ENCODE data around the gene ZNF518A. TPM values are rescaled to one million over a fixed set of nuclear protein-coding genes. Genes with fewer than 3 reads are reported as not detected.

The ZNF518A gene, protein sequence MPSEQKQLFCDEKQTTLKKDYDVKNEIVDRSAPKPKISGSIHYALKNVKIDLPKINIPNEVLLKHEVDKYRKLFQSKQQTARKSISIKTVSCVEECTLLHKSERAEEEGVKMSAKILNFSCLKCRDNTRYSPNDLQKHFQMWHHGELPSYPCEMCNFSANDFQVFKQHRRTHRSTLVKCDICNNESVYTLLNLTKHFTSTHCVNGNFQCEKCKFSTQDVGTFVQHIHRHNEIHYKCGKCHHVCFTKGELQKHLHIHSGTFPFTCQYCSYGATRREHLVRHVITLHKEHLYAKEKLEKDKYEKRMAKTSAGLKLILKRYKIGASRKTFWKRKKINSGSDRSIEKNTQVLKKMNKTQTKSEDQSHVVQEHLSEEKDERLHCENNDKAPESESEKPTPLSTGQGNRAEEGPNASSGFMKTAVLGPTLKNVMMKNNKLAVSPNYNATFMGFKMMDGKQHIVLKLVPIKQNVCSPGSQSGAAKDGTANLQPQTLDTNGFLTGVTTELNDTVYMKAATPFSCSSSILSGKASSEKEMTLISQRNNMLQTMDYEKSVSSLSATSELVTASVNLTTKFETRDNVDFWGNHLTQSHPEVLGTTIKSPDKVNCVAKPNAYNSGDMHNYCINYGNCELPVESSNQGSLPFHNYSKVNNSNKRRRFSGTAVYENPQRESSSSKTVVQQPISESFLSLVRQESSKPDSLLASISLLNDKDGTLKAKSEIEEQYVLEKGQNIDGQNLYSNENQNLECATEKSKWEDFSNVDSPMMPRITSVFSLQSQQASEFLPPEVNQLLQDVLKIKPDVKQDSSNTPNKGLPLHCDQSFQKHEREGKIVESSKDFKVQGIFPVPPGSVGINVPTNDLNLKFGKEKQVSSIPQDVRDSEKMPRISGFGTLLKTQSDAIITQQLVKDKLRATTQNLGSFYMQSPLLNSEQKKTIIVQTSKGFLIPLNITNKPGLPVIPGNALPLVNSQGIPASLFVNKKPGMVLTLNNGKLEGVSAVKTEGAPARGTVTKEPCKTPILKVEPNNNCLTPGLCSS (N-terminal part only)
- 51.2 TPM for total RNA-seq

GRCh38 chr10:96129387-96130325, at the start of gene ZNF518A:
Gene ZNF518A (plus strand): TSS chr10:96130297. CDS start chr10:96156323, 26,026 bp downstream.
- DNase-seq, result peak; percentile 98

GRCh38 chr10:96082153-96082552, 47.9 kb upstream of the ZNF518A start:
- no peak for DNase-seq

DNA sequence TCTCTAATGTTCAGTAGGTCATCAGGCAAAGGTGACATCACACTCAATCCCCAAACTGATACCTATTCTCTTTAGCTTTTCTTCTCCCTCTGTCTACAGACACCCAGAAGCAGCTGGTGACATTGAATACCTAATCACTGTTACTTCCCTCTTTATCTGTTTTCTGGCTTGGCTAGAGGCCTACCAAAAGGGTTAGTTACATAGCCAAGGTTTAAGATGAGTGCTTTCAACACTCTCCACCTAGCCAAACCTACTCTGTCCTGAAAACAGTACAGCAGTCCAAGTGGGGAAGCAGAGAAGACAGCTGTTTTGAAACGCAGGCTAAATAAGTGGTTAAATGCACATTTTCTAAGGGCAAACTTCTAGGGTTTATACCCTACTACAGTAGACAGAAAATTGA, 47.3 kb upstream of the ZNF518A start:
- DNase-seq, result no peak

DNA sequence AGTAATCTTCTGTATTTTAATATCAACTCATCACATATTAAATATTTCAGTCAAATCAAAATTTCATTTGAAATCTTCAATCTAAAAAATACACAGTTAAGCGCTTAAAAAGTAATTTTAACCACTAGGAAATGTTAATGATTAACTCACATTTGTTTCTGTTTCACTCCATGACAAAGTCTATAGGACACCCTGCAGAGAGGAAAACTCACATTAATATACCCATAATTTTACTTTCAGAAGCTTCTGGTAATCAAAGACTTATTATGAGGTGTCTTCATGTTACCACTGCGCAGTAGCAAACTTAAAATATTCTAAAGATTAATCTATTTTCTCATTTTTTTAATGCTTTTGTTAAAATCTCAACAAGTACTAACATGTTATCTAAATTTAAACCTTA, 41.0 kb upstream of the ZNF518A start:
- no peak for DNase-seq

GRCh38 chr10:96089670-96090462, 40.2 kb upstream of the ZNF518A start:
- peak; percentile 98 for DNase-seq

DNA sequence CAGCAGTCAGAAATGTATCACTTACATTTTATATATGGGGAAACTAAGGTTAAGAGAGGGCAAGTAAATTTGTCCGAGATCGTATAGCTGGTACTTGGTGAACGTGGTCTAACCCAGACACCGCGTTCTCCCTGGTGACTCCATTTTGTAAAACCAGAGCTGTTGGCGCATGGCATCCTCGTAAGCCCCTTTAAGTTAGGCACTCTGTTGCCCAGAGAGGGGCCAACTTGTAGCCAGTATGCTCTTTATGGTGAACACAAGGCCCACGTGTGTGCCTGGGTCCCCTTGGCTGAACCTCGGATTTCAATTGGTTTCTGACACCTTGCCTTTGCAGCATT, 39.7 kb upstream of the ZNF518A start:
- no peak for DNase-seq

GRCh38 chr10:96092999-96093767, 36.9 kb upstream of the ZNF518A start:
- no peak for DNase-seq

DNA sequence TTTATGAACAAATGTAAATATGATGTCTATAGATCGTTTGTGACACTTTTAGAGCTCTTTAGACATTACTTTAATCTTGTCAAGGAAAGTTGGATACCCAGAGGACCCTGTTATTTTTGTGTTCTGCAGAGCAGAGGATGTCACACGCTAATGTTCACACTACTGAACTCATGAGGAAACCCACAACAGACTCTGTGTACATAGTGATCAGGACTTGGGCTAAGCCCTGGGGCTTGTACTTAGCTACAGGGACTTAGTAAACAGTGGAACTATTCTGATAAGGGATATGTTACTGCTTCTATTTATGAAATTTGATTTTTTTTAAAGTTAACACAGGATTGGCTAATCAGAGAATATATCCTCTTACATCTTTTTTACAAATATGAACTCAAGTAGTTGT, 36.1 kb upstream of the ZNF518A start:
- DNase-seq, result no peak

- no peak for DNase-seq
Measured at GRCh38 chr10:96096958-96097357, 33.1 kb upstream of the ZNF518A start.

- DNase-seq, result no peak
Measured at GRCh38 chr10:96097865-96098264, 32.2 kb upstream of the ZNF518A start.

DNA sequence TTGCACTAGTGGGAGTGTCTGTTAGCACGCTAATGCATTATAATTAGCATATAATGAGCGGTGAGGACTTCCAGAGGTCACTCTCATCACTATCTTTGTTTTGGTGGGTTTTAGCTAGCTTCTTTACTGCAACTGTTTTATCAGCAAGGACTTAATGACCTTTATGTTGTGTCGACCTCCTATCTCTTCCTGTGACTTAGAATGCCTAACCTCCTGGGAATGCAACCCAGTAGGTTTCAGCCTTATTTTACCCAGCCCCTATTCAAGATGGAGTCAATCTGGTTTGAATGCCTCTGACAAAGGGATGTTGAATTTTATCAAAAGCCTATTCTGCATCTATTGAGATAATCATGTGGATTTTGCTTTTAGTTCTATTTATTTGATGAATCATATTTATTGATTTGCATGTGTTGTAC, 22.5 kb upstream of the ZNF518A start:
- DNase-seq, result no peak

DNA sequence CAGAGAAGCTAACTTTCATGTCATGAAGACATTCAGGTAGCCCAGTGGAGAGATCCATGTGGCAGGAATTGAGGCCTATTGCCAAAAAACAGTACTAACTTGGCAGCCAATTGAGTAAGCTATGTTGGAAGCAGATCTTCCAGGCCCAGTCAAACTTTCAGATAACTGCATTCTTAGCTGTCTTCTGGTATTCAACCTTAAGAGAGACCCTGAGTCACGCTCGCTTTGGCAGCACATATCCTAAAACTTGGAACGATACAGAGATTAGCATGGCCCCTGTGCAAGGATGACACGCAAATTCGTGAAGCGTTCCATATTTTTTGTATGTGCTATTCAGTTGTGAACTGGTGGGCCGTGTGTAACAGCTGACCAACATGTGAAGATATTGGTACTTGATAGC, 17.6 kb upstream of the ZNF518A start:
- DNase-seq, result no peak

GRCh38 chr10:96118604-96119450, 11.3 kb upstream of the ZNF518A start:
- DNase-seq, result no peak

DNA sequence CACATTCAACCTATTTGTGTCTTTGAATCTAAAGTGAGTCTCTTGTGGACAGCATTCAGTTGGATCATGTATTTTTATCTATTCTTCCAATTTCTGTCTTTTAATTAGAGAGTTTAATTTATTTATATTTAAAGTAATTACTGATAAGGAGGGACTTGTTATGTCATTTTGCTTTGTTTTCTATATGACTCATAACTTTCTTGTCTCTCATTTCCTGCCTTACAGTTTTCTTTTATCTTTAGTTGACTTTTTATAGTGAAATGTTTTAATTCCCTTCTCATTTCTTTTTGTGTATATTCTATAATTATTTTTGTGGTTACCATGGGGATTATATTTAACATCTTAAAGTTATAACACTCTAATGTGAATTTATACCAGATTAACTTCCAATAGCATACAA, 7.3 kb upstream of the ZNF518A start:
- DNase-seq, result no peak

GRCh38 chr10:96124230-96125141, 5.6 kb upstream of the ZNF518A start:
- DNase-seq, result peak; percentile 17

- DNase-seq, result no peak
Measured at GRCh38 chr10:96125142-96125515, 5.0 kb upstream of the ZNF518A start.

GRCh38 chr10:96130326-96130995, 364 bp downstream of the ZNF518A start:
- no peak for DNase-seq

DNA sequence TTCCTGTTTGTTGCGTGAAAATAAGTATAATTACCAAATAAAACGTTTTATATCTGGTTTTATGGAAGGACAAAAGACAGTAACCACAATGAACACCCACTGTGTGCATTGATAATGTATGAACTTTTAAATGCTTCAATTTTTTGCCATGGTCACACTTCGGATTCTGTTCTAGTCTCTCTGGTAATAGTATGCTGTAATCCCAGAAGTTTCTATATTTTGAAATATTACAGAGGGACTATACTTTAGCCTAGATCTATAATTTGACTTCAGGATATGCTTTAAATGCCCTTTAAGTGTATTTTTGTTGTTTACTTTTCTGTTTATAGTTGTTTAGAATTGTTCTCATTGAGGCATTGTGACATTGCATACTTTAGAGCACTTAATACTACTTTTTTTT, 1.5 kb downstream of the ZNF518A start:
- no peak for DNase-seq
